IMR-90 (cell line): ENCODE measurements around the gene SLC9A9. TPM values are rescaled to one million over a fixed set of nuclear protein-coding genes. Genes with fewer than 3 reads are reported as not detected.

Experiments used
- ATAC-seq: fragments of 200-7000 bp; cut with Tn5 transposase; 2 replicates; pipeline ENCODE4 v1.9.1; 2020; ENCODE audit warnings: low read depth, mild to moderate bottlenecking, moderate library complexity
- BruUV-seq: library from RNA; stranded (reverse); fragments of 400-500 nt; replicated peaks from 2 replicates; lab custom pipeline; 2021; lab: Mats Ljungman, UMichigan
- CTCF ChIA-PET: fragments of 300-600 bp; formaldehyde crosslinking; extraction: SDS; loops from one replicate; lab custom pipeline; 2021; ENCODE audit warnings: antibody characterized with exemption; lab: Yijun Ruan, JAX
- POLR2A ChIA-PET: fragments of 300-600 bp; sonication (Branson Sonifier 250); formaldehyde crosslinking; loops from one replicate; lab custom pipeline; 2022; ENCODE audit warnings: antibody characterized with exemption; ENCODE audit not compliant: unreplicated experiment; lab: Charles Lee
- DNase-seq: peaks from one replicate; pipeline ENCODE4 v3.0.0; 2013
- H2AFZ ChIP-seq: replicated peaks from 2 replicates; pipeline ENCODE3; 2013; ENCODE audit warnings: low read length, mild to moderate bottlenecking; ENCODE audit not compliant: poor library complexity
- H2AK5ac ChIP-seq: 2 replicates; pipeline ENCODE4 v1.6.1; 2013; ENCODE audit warnings: low read depth, low read length, inconsistent platforms
- H2AK9ac ChIP-seq: replicated peaks from 2 replicates; pipeline ENCODE3; 2013; ENCODE audit warnings: mild to moderate bottlenecking, low read depth, low read length, moderate library complexity; ENCODE audit not compliant: poor library complexity
- H2BK120ac ChIP-seq: 2 replicates; pipeline ENCODE4 v1.6.1; 2013; ENCODE audit warnings: low read depth, low read length, inconsistent platforms
- H2BK15ac ChIP-seq: 3 replicates; pipeline ENCODE4 v1.6.1; 2013; ENCODE audit warnings: low read depth, low read length, inconsistent platforms
- H2BK20ac ChIP-seq: 2 replicates; pipeline ENCODE4 v1.6.1; 2013; ENCODE audit warnings: low read depth, mild to moderate bottlenecking, inconsistent platforms, low read length, moderate library complexity
- H2BK5ac ChIP-seq: 2 replicates; pipeline ENCODE4 v1.6.1; 2013; ENCODE audit warnings: mild to moderate bottlenecking, low read depth, low read length, inconsistent platforms; ENCODE audit not compliant: poor library complexity, severe bottlenecking
- H3K14ac ChIP-seq: replicated peaks from 2 replicates; pipeline ENCODE4 v1.6.1; 2013; ENCODE audit warnings: low read depth, low read length, inconsistent platforms
- H3K18ac ChIP-seq: 2 replicates; pipeline ENCODE4 v1.6.1; 2013; ENCODE audit warnings: low read depth, low read length, control low read depth
- H3K23ac ChIP-seq: 2 replicates; pipeline ENCODE4 v1.6.1; 2013; ENCODE audit warnings: low read depth, low read length, inconsistent platforms
- H3K27ac ChIP-seq: 2 replicates; pipeline ENCODE4 v1.5.1; 2013; ENCODE audit warnings: mild to moderate bottlenecking, control low read depth, low read length; ENCODE audit not compliant: insufficient read depth
- H3K27me3 ChIP-seq: 2 replicates; pipeline ENCODE4 v1.6.1; 2013; ENCODE audit warnings: low read length; ENCODE audit not compliant: control insufficient read depth, insufficient read depth
- H3K36me3 ChIP-seq: 2 replicates; pipeline ENCODE4 v1.6.1; 2013; ENCODE audit warnings: low read length, mixed read lengths; ENCODE audit not compliant: control insufficient read depth, insufficient read depth
- H3K4ac ChIP-seq: 2 replicates; pipeline ENCODE4 v1.6.1; 2013; ENCODE audit warnings: low read depth, low read length, inconsistent platforms
- H3K4me1 ChIP-seq: 2 replicates; pipeline ENCODE4 v1.6.1; 2013; ENCODE audit warnings: low read length, mixed read lengths; ENCODE audit not compliant: control insufficient read depth, insufficient read depth
- H3K4me2 ChIP-seq: 2 replicates; pipeline ENCODE4 v1.6.1; 2013; ENCODE audit warnings: low read depth, mild to moderate bottlenecking, control low read depth, low read length, moderate library complexity
- H3K4me3 ChIP-seq: 2 replicates; pipeline ENCODE4 v1.5.1; 2013; ENCODE audit warnings: low read depth, mild to moderate bottlenecking, control low read depth, low read length, moderate library complexity; ENCODE audit not compliant: insufficient read depth
- H3K56ac ChIP-seq: 2 replicates; pipeline ENCODE4 v1.6.1; 2013; ENCODE audit warnings: low read length, inconsistent platforms; ENCODE audit not compliant: insufficient read depth; ENCODE audit errors: extremely low read depth
- H3K79me1 ChIP-seq, 2 experiments: 2 replicates each; pipeline ENCODE4 v1.6.1; 2013; ENCODE audit warnings: low read length in 2 of 2, inconsistent platforms in 1 of 2, low read depth in 1 of 2
- H3K9ac ChIP-seq: 2 replicates; pipeline ENCODE4 v1.6.1; 2013; ENCODE audit warnings: low read depth, low read length, control low read depth
- H3K9me1 ChIP-seq: 2 replicates; pipeline ENCODE4 v1.6.1; 2013; ENCODE audit warnings: low read length, inconsistent platforms; ENCODE audit not compliant: insufficient read depth
- H3K9me3 ChIP-seq: 2 replicates; pipeline ENCODE4 v1.6.1; 2013; ENCODE audit warnings: low read length; ENCODE audit not compliant: control insufficient read depth, insufficient read depth
- H4K20me1 ChIP-seq: 2 replicates; pipeline ENCODE4 v1.6.1; 2013; ENCODE audit warnings: low read length, inconsistent platforms; ENCODE audit not compliant: insufficient read depth
- H4K5ac ChIP-seq: 2 replicates; pipeline ENCODE4 v1.6.1; 2013; ENCODE audit warnings: mild to moderate bottlenecking, low read depth, low read length, control low read depth
- H4K8ac ChIP-seq, 2 experiments: 2 replicates each; pipeline ENCODE4 v1.6.1; 2013; ENCODE audit warnings: low read depth in 2 of 2, low read length in 2 of 2, control low read depth in 1 of 2, inconsistent platforms in 1 of 2
- H4K91ac ChIP-seq: 2 replicates; pipeline ENCODE4 v1.6.1; 2013; ENCODE audit warnings: low read depth, low read length, inconsistent platforms; ENCODE audit not compliant: insufficient read depth
- BHLHE40 ChIP-seq: fragments of 150-350 bp; IDR thresholded peaks from 2 replicates; pipeline ENCODE4 v1.6.1; 2016; ENCODE audit warnings: mild to moderate bottlenecking, low read depth, low read length
- CEBPB ChIP-seq: IDR thresholded peaks from 2 replicates; pipeline ENCODE4 v1.6.1; 2012; ENCODE audit warnings: low read depth, low read length, improper control_type of control experiment
- CHD1 ChIP-seq: IDR thresholded peaks from 2 replicates; pipeline ENCODE4 v1.6.1; 2012; ENCODE audit warnings: low read depth, low read length, improper control_type of control experiment
- CTCF ChIP-seq: conservative IDR thresholded peaks from 2 replicates; pipeline ENCODE4 v1.5.1; 2012; ENCODE audit warnings: mild to moderate bottlenecking, low read depth, low read length, improper control_type of control experiment
- ELK1 ChIP-seq: fragments of 150-350 bp; IDR thresholded peaks from 2 replicates; pipeline ENCODE4 v1.6.1; 2016; ENCODE audit warnings: low read depth, mild to moderate bottlenecking, low read length, moderate library complexity, borderline replicate concordance
- FOS ChIP-seq: fragments of 150-350 bp; IDR thresholded peaks from 2 replicates; pipeline ENCODE4 v1.6.1; 2016; ENCODE audit warnings: low read depth, low read length
- MAFK ChIP-seq: IDR thresholded peaks from 2 replicates; pipeline ENCODE4 v1.6.1; 2012; ENCODE audit warnings: low read depth, low read length, improper control_type of control experiment
- MAZ ChIP-seq: IDR thresholded peaks from 2 replicates; pipeline ENCODE4 v1.6.1; 2012; ENCODE audit warnings: low read depth, mild to moderate bottlenecking, low read length, improper control_type of control experiment, moderate library complexity, borderline replicate concordance
- MXI1 ChIP-seq: IDR thresholded peaks from 2 replicates; pipeline ENCODE4 v1.6.1; 2012; ENCODE audit warnings: low read depth, mild to moderate bottlenecking, low read length, moderate library complexity, borderline replicate concordance
- NFE2L2 ChIP-seq: fragments of 150-350 bp; IDR thresholded peaks from 2 replicates; pipeline ENCODE4 v1.6.1; 2016; ENCODE audit warnings: low read depth, mild to moderate bottlenecking, low read length
- POLR2A ChIP-seq: IDR thresholded peaks from 2 replicates; pipeline ENCODE4 v1.6.1; 2012; ENCODE audit warnings: mild to moderate bottlenecking, low read depth, low read length
- RAD21 ChIP-seq: IDR thresholded peaks from 2 replicates; pipeline ENCODE4 v1.6.1; 2012; ENCODE audit warnings: low read length, improper control_type of control experiment
- RCOR1 ChIP-seq: IDR thresholded peaks from 2 replicates; pipeline ENCODE4 v1.6.1; 2012; ENCODE audit warnings: mild to moderate bottlenecking, low read length, improper control_type of control experiment; ENCODE audit not compliant: insufficient replicate concordance
- RFX5 ChIP-seq: IDR thresholded peaks from 2 replicates; pipeline ENCODE4 v1.8.0; 2012; ENCODE audit warnings: low read depth, mild to moderate bottlenecking, low read length, moderate library complexity
- SMC3 ChIP-seq: fragments of 150-350 bp; IDR thresholded peaks from 2 replicates; pipeline ENCODE4 v1.6.1; 2016; ENCODE audit warnings: low read depth, mild to moderate bottlenecking, antibody characterized with exemption, low read length, moderate library complexity
- USF2 ChIP-seq: fragments of 150-350 bp; IDR thresholded peaks from 2 replicates; pipeline ENCODE4 v1.6.1; 2017; ENCODE audit warnings: mild to moderate bottlenecking, antibody characterized with exemption, low read length, low read depth
- WGBS, 2 experiments: methylation state at CpG; one replicate each; pipeline versions ENCODE4 v1.1.5 to v1.1.7; 2013; ENCODE audit warnings: missing lambda C conversion rate in 2 of 2; ENCODE audit not compliant: insufficient read length in 1 of 2; ENCODE audit errors: extremely low coverage in 2 of 2; 5-methylcytosine and 5-hydroxymethylcytosine counted together
- dilution Hi-C: fragments of 300-500 bp; cut with HindIII; formaldehyde crosslinking; loops from one replicate; pipeline ENCODE4 v1.14.3; 2018; ENCODE audit warnings: low sequenced_read_pairs; ENCODE audit not compliant: unreplicated experiment
- in situ Hi-C: fragments of 300-500 bp; cut with MboI; formaldehyde crosslinking; loops from 3 replicates; pipeline ENCODE4 v1.14.3; 2019; ENCODE audit warnings: low sequenced_read_pairs, inconsistent platforms, mixed read lengths
- intact Hi-C: fragments of 100-400 bp; cut with micrococcal nuclease; formaldehyde crosslinking; loops from 2 replicates; pipeline ENCODE4 v1.10.0; 2022
- polyA plus RNA-seq, 3 experiments: library from polyadenylated mRNA; depleted of rRNA; stranded (reverse); fragments of >200 nt; gene quantifications; 2 replicates each; pipeline ENCODE4 v1.2.3, GENCODE V29; 2012; ENCODE audit warnings: low replicate concordance in 1 of 3
- total RNA-seq: library from RNA; depleted of rRNA; stranded (reverse); fragments of >200 nt; gene quantifications from 2 replicates; pipeline ENCODE4 v1.2.3, GENCODE V29; 2012

Gene SLC9A9
- total and polyA plus RNA-seq, 2 of the 4 experiments (the other 2 are of a cell fraction) = 1.4 to 2.3 TPM

GRCh38 chr3:143578810-143579435 is 269.3 kb downstream of the SLC9A9 start:
- dilution Hi-C loops (no loop called here), in situ Hi-C loops (no loop called here), intact Hi-C loops (no loop called here)
- H4K20me1 ChIP-seq = no peaks in the 10 kb centered on the region
- H2AK5ac ChIP-seq = no peak overlapping the region
- H2BK15ac ChIP-seq = no peak overlapping the region
- no peak overlapping the region for H3K27ac ChIP-seq
- no peak overlapping the region for H3K4me3 ChIP-seq
- WGBS, 2 experiments = no CpG with 5 or more reads among the region's 2 CpGs
- no peak overlapping the region for H3K9ac ChIP-seq
- H2BK20ac ChIP-seq = no peak overlapping the region
- CTCF ChIA-PET = no interaction called here
- no peaks in the 10 kb centered on the region for H3K36me3 ChIP-seq
- H4K8ac ChIP-seq = no peak overlapping the region
- ATAC-seq (no peak), DNase-seq (no peak)
- TF ChIP-seq BHLHE40 (no peak), POLR2A (no peak), RAD21 (no peak), RFX5 (no peak), MXI1 (no peak), CTCF (no peak), CEBPB (no peak), RCOR1 (no peak), NFE2L2 (no peak), CHD1 (no peak), SMC3 (no peak), MAFK (no peak), FOS (no peak), MAZ (no peak), USF2 (no peak), ELK1 (no peak)
- H3K9me3 ChIP-seq = no peaks in the 10 kb centered on the region
- H3K4ac ChIP-seq = no peak overlapping the region
- H4K91ac ChIP-seq = no peak overlapping the region
- H3K79me1 ChIP-seq = no peaks in the 10 kb centered on the region
- no peak overlapping the region for H2BK5ac ChIP-seq
- no peaks in the 10 kb centered on the region for H3K9me1 ChIP-seq
- no peak overlapping the region for H3K56ac ChIP-seq
- H3K27me3 ChIP-seq = no peaks in the 10 kb centered on the region
- POLR2A ChIA-PET = no interaction called here
- H3K14ac ChIP-seq = no peak overlapping the region
- H3K18ac ChIP-seq = no peak overlapping the region
- H2AK9ac ChIP-seq = no peak overlapping the region
- H3K23ac ChIP-seq = no peak overlapping the region
- no peaks in the 10 kb centered on the region for H3K4me1 ChIP-seq
- no peak overlapping the region for H2BK120ac ChIP-seq
- no peak overlapping the region for H3K4me2 ChIP-seq
- no peak overlapping the region for H2AFZ ChIP-seq
- no TSS peak for BruUV-seq
- no peak overlapping the region for H4K5ac ChIP-seq
